DND-41 (cell line): Measurements from ENCODE around the gene HSBP1.

Experiments used
- CTCF ChIP-seq: IDR thresholded peaks from 2 replicates; pipeline ENCODE4 v1.5.1; 2012; ENCODE audit warnings: borderline replicate concordance, low read length, moderate library complexity, mild to moderate bottlenecking; ENCODE audit not compliant: poor library complexity, severe bottlenecking; ENCODE audit errors: extremely low read depth
- EZH2 ChIP-seq: IDR thresholded peaks from 3 replicates; pipeline ENCODE4 v1.6.1; 2012; ENCODE audit warnings: borderline replicate concordance, low read depth, mild to moderate bottlenecking, moderate library complexity, low read length, inconsistent platforms; ENCODE audit not compliant: severe bottlenecking

GRCh38 chr16:83776944-83777343 lies 30.8 kb upstream of the HSBP1 start:
- no peak for TF ChIP-seq CTCF
- TF ChIP-seq EZH2: no peak
